AG04449 (cell line): ENCODE results near the gene CYP2W1.

Experiments
- CTCF ChIA-PET: fragments of 350-600 bp; formaldehyde crosslinking; extraction: SDS; loops from one replicate; lab custom pipeline; 2021; ENCODE audit warnings: antibody characterized with exemption; lab: Yijun Ruan, JAX
- POLR2A ChIA-PET: fragments of 400-600, 350-600 bp; formaldehyde crosslinking; extraction: SDS; loops from one replicate; lab custom pipeline; 2020; ENCODE audit warnings: antibody characterized with exemption, inconsistent platforms; lab: Yijun Ruan, JAX
- DNase-seq: peaks from one replicate; pipeline ENCODE4 v3.0.0-alpha.2; 2010; ENCODE audit warnings: low read depth, low spot score
- H3K4me3 ChIP-seq: 2 replicates; pipeline ENCODE4 v1.5.1; 2011; ENCODE audit warnings: low read depth, mild to moderate bottlenecking, control low read depth, low read length
- TF ChIP-seq, protein P1 (sequence below): IDR thresholded peaks from one replicate; pipeline ENCODE4 v1.5.1; 2011; ENCODE audit warnings: mild to moderate bottlenecking, moderate library complexity, low read length, control low read depth, inconsistent platforms; ENCODE audit not compliant: insufficient read depth; ENCODE audit errors: missing control alignments

The CYP2W1 gene

GRCh38 chr7:1019789-1020610 is 37.0 kb downstream of the CYP2W1 start:
- DNase-seq: no peak
- no peak overlapping the region for H3K4me3 ChIP-seq
- ChIA-PET CTCF (interaction anchor here (1.4 to 3.7 kb wide), 2 partner anchors 27 to 46 kb away, joined by 6 to 14 read pairs; no protein-coding TSS in a partner anchor), POLR2A (no interaction called here)
- TF ChIP-seq, protein P1, sequence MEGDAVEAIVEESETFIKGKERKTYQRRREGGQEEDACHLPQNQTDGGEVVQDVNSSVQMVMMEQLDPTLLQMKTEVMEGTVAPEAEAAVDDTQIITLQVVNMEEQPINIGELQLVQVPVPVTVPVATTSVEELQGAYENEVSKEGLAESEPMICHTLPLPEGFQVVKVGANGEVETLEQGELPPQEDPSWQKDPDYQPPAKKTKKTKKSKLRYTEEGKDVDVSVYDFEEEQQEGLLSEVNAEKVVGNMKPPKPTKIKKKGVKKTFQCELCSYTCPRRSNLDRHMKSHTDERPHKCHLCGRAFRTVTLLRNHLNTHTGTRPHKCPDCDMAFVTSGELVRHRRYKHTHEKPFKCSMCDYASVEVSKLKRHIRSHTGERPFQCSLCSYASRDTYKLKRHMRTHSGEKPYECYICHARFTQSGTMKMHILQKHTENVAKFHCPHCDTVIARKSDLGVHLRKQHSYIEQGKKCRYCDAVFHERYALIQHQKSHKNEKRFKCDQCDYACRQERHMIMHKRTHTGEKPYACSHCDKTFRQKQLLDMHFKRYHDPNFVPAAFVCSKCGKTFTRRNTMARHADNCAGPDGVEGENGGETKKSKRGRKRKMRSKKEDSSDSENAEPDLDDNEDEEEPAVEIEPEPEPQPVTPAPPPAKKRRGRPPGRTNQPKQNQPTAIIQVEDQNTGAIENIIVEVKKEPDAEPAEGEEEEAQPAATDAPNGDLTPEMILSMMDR: no peak

DNA sequence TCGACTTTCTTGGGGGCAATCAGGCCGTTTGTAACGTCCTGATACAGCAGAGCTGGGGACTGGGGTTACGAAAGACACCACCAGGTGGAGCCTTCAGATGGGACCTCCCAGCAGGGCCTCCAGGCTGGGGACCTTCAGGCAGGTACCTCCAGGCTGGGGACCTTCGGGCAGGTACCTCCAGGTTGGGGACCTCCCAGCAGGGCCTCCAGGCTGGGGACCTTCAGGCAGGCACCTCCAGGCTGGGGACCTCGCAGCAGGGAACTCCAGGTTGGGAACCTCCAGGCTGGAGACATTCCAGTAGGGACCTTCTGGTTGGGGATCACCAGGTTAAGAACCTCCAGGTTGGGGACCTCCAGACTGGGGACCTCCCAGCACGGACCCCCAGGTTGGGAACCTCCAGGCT is 37.9 kb downstream of the CYP2W1 start:
- TF ChIP-seq, protein P1: no peak
- ChIA-PET CTCF (interaction anchor here (1.3 to 3.7 kb wide), 4 partner anchors 27 to 67 kb away, joined by 3 to 20 read pairs (median 8); partner anchors contain the start of genes COX19 and GPER1), POLR2A (no interaction called here)
- no peak for DNase-seq
- no peak overlapping the region for H3K4me3 ChIP-seq

DNA sequence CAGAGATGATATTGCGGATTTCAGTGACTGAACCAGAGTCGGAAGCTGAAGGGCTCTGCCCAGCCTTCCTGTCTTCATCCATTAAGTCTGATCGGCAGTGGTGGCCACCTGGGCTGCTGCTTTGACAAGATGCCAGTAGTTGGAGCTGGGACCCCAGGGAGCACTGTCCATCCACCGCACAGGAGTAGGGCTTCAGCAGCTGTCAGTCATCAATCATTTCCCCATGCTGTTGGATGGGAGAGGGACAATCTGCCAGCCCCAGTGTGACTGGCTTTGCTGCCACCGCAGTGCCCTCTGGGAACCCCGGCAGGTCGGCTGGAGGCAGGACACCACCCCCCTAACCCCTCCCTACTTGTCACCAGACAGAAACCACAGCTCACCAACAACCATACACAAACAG is 38.4 kb downstream of the CYP2W1 start:
- TF ChIP-seq, protein P1: no peak
- ChIA-PET CTCF (interaction anchor here (1.0 to 3.7 kb wide), 5 partner anchors 23 to 66 kb away, joined by 3 to 20 read pairs (median 3); partner anchors contain the start of genes COX19, GPER1 and GPR146), POLR2A (no interaction called here)
- no peak for DNase-seq
- no peak overlapping the region for H3K4me3 ChIP-seq

- ChIA-PET POLR2A (no interaction called here), CTCF (interaction anchor here (1.0 to 3.7 kb wide), 6 partner anchors 23 to 66 kb away, joined by 3 to 20 read pairs (median 3); partner anchors contain the start of genes COX19, GPER1 and GPR146)
- no peak for DNase-seq
- TF ChIP-seq, protein P1: no peak
- no peak overlapping the region for H3K4me3 ChIP-seq
Measured at GRCh38 chr7:1021931-1022330, 39.0 kb downstream of the CYP2W1 start.

GRCh38 chr7:1022356-1022755 is 39.4 kb downstream of the CYP2W1 start:
- H3K4me3 ChIP-seq: no peak overlapping the region
- CTCF ChIA-PET: interaction anchor here (1.4 to 3.7 kb wide), 4 partner anchors 29 to 65 kb away, joined by 3 to 20 read pairs (median 8); partner anchors contain the start of gene GPER1
- TF ChIP-seq, protein P1: no peak
- POLR2A ChIA-PET: no interaction called here
- no peak for DNase-seq

GRCh38 chr7:1022801-1023465 is 40.0 kb downstream of the CYP2W1 start:
- TF ChIP-seq, protein P1: no peak
- no peak overlapping the region for H3K4me3 ChIP-seq
- ChIA-PET CTCF (interaction anchor here (1.4 to 3.7 kb wide), 4 partner anchors 29 to 63 kb away, joined by 3 to 20 read pairs (median 10); no protein-coding TSS in a partner anchor), POLR2A (no interaction called here)
- DNase-seq: no peak
